Sigmoid colon (tissue), 7 donors: ENCODE measurements around the gene HMGCL. TPM values are rescaled to one million over a fixed set of nuclear protein-coding genes. Genes with fewer than 3 reads are reported as not detected.
"Not testable (repeated sequence)": the region's sequence is repeated elsewhere in the genome, so short reads cannot be mapped to it uniquely, and the experiment has no call there.

Experiments
- DNase-seq: peaks from one replicate; pipeline ENCODE4 v3.0.0-alpha.2; 2019
- H3K27ac ChIP-seq, 4 donors: fragments of 200-600 bp; sonication (generic); one replicate each; pipeline ENCODE4 v1.5.1; 2016 to 2019; ENCODE audit warnings: mild to moderate bottlenecking in 1 of 4
- H3K27me3 ChIP-seq, 3 donors: fragments of 200-600 bp; sonication (generic); one replicate each; pipeline ENCODE4 v1.5.1; 2019; ENCODE audit warnings: mild to moderate bottlenecking in 1 of 3
- H3K36me3 ChIP-seq, 4 donors: fragments of 200-600 bp; sonication (generic); one replicate each; pipeline ENCODE4 v1.5.1; 2016 to 2019
- H3K4me1 ChIP-seq, 4 donors: fragments of 200-600 bp; sonication (generic); one replicate each; pipeline ENCODE4 v1.5.1; 2017 to 2019
- H3K4me3 ChIP-seq, 4 donors: fragments of 200-600 bp; sonication (generic); one replicate each; pipeline ENCODE4 v1.5.1; 2017 to 2019; ENCODE audit warnings: mild to moderate bottlenecking in 2 of 4, moderate library complexity in 1 of 4
- H3K9me3 ChIP-seq, 4 donors: fragments of 200-600 bp in 3 of 4; sonication (generic) in 3 of 4; one replicate each; pipeline versions ENCODE4 v1.5.1 to v1.6.1; 2013 to 2019
- CTCF ChIP-seq, 4 experiments: fragments of 450-650 bp in 3 of 4; fragments of 200-600 bp in 1 of 4; IDR thresholded peaks; one replicate each; pipeline ENCODE4 v1.5.1; 2016 to 2019; ENCODE audit warnings: antibody characterized with exemption in 4 of 4, mild to moderate bottlenecking in 3 of 4, moderate library complexity in 2 of 4
- EP300 ChIP-seq, 4 donors: sonication (generic); formaldehyde crosslinking; IDR thresholded peaks; one replicate each; pipeline ENCODE4 v1.6.1; 2017; ENCODE audit warnings: antibody characterized with exemption in 4 of 4
- POLR2A ChIP-seq, 2 donors: fragments of 450-650 bp; IDR thresholded peaks; one replicate each; pipeline ENCODE4 v1.6.1; 2016; ENCODE audit warnings: antibody characterized with exemption in 2 of 2, mild to moderate bottlenecking in 2 of 2, moderate library complexity in 2 of 2
- POLR2AphosphoS5 ChIP-seq, 4 donors: sonication (generic); formaldehyde crosslinking; IDR thresholded peaks; one replicate each; pipeline ENCODE4 v1.6.1; 2017; ENCODE audit warnings: antibody characterized with exemption in 4 of 4
- WGBS, 2 donors: extraction: QIAGEN DNeasy Blood & Tissue Kit; methylation state at CpG; one replicate each; pipeline ENCODE4 v1.1.7; 2013; 5-methylcytosine and 5-hydroxymethylcytosine counted together
- intact Hi-C: fragments of 100-400 bp; cut with DNase I; formaldehyde crosslinking; loops from one replicate; pipeline ENCODE4 v1.15.1; 2023
- polyA plus RNA-seq, 3 donors: library from polyadenylated mRNA; stranded (reverse); fragments of 200-250 nt; gene quantifications; one replicate each; pipeline ENCODE4 v1.2.3, GENCODE V29; 2013
- total RNA-seq, 4 donors: library from RNA; depleted of rRNA; stranded (reverse); fragments of >200 nt; gene quantifications; one replicate each; pipeline ENCODE4 v1.1.0, GENCODE V29; 2016
- donor health status: healthy with polysubstance abuse.
- donor health status: Bipolar disorder and iron deficiency.
- donor health status: healthy.

HMGCL gene
- total and polyA plus RNA-seq, 7 donors: 24.8 to 156 (median 47.4) TPM

DNA sequence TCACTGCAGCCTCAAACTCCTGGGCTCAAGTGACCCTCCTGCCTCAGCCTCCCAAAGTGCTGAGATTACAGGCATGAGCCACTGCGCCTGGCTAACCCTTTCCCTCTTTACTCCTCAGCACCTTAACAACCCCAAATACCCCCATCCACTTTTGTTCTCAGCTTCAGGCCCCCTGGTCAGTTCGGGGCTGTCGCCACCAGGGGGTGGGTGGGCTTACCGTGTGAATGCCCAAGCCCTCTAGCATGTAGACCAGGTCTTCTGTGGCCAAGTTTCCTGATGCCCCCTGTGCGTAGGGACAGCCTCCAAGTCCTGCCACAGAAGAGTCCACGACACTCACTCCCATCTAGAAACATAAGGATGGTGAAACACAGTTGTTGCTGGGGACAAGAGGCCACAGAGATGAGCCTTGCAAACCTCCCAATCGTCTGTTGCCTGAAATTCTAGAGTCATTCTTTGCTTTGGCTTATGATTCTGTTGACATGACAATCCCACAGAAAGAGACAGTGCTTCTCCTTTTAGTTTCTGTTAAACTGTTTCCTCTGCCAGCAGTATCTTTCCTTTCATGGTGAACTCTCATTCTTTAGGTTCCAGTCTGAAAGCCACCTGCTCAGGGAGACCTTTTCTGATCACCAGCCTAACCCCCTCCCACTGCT, 20.9 kb downstream of the HMGCL start:
- TF ChIP-seq POLR2AphosphoS5 (IDR thresholded peaks at IDR 0.05) (no peak), EP300 (IDR thresholded peaks at IDR 0.05) (no peak), POLR2A (IDR thresholded peaks at IDR 0.05) (no peak), CTCF (IDR thresholded peaks at IDR 0.05) (no peak)
- H3K27ac ChIP-seq: no peak overlapping the region
- H3K27me3 ChIP-seq: no peaks in the 10 kb centered on the region
- no peak for DNase-seq
- H3K4me3 ChIP-seq: no peak overlapping the region
- peaks cover 0 to 22% (median 17%) of the 10 kb centered on the region in 4 donors for H3K4me1 ChIP-seq
- H3K9me3 ChIP-seq: no peaks in the 10 kb centered on the region
- intact Hi-C loops: loop anchor here (5.0 to 10.0 kb wide), 2 partner anchors 60 to 153 kb away; partner anchors contain the start of genes FUCA1 and PNRC2
- WGBS, 2 donors: 85 to 86% methylated on average over 7 of the region's 7 CpGs
- peaks cover 0 to 28% (median 12%) of the 10 kb centered on the region in 4 donors for H3K36me3 ChIP-seq

DNA sequence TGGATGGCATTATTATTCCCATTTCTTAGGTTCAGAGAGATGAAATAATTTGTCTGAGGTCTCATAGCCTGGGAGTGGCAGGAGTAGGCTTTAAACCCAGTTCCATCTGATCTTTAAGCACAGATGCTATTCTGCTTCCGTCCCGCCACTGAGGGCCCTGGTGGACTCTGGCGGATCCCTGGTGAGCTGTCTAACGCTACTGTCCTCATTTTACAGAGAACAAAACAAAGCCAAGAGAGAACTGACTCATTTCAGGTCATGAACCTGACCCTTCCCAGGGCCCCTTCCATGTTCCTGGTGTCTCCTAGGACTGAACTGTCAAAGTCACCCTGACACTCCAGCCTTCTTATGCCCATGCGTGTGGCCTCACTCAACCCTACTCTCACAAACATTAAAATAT, 21.6 kb downstream of the HMGCL start:
- intact Hi-C loops: loop anchor here (5.0 to 10.0 kb wide), 2 partner anchors 61 to 154 kb away; partner anchors contain the start of genes FUCA1 and PNRC2
- Histone ChIP-seq H3K27ac (no peak overlapping the region), H3K36me3 (peaks cover 0 to 28% (median 12%) of the 10 kb centered on the region in 4 donors), H3K9me3 (no peaks in the 10 kb centered on the region), H3K4me3 (no peak overlapping the region), H3K27me3 (no peaks in the 10 kb centered on the region), H3K4me1 (peaks cover 0 to 28% (median 20%) of the 10 kb centered on the region in 4 donors)
- TF ChIP-seq POLR2A (IDR thresholded peaks at IDR 0.05) (no peak), POLR2AphosphoS5 (IDR thresholded peaks at IDR 0.05) (no peak), CTCF (IDR thresholded peaks at IDR 0.05) (no peak), EP300 (IDR thresholded peaks at IDR 0.05) (no peak)
- WGBS, 2 donors: 96% methylated on average over 5 of the region's 5 CpGs
- no peak for DNase-seq

GRCh38 chr1:23802809-23803342, 22.4 kb downstream of the HMGCL start:
- not testable (repeated sequence) for H3K27ac ChIP-seq, H3K9me3 ChIP-seq, H3K4me3 ChIP-seq, DNase-seq, H3K27me3 ChIP-seq
- WGBS, 2 donors: 95% methylated on average over 7 of the region's 7 CpGs
- peaks cover 0 to 23% (median 11%) of the 10 kb centered on the region in 4 donors for H3K36me3 ChIP-seq
- intact Hi-C loops: loop anchor here (5.0 to 10.0 kb wide), 2 partner anchors 62 to 154 kb away; partner anchors contain the start of genes FUCA1 and PNRC2
- peaks cover 0 to 28% (median 20%) of the 10 kb centered on the region in 4 donors for H3K4me1 ChIP-seq

DNA sequence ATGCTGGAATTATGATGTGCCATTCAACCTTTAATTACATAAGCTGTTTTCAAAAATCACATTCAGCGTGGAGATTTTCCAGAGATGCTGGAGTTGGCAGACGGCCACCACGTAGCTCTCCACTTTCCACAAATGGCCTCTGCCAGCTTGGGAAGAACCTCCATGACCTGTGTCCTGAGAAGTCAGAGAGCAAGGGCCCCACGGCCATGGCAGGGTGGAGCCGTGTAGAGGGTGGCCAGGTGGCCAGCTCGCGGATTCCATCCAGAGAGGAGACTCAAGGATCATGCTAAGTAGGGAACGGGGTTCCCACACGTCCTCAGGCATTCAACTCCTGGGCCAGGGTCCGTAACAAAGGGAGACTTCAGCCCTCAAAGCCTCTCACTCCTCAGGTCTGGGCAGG, 23.4 kb downstream of the HMGCL start:
- 50 to 68% methylated on average over 10 of the region's 10 CpGs for WGBS, 2 donors
- DNase-seq: no peak
- Histone ChIP-seq H3K9me3 (no peaks in the 10 kb centered on the region), H3K27me3 (no peaks in the 10 kb centered on the region), H3K27ac (peak overlapping the region; percentile 86 to 94 (median 90)), H3K4me1 (peaks cover 0 to 28% (median 20%) of the 10 kb centered on the region in 4 donors), H3K36me3 (peaks cover 0 to 13% (median 7%) of the 10 kb centered on the region in 4 donors), H3K4me3 (peak overlapping the region in 1 of 4 donors; percentile 93)
- no peak for TF ChIP-seq POLR2A (IDR thresholded peaks at IDR 0.05)
- TF ChIP-seq EP300 (IDR thresholded peaks at IDR 0.05): no peak
- no peak for TF ChIP-seq POLR2AphosphoS5 (IDR thresholded peaks at IDR 0.05)
- intact Hi-C loops: loop anchor here (2.0 to 10.0 kb wide), 3 partner anchors 21 to 155 kb away; partner anchors contain the start of genes FUCA1 and PNRC2

DNA sequence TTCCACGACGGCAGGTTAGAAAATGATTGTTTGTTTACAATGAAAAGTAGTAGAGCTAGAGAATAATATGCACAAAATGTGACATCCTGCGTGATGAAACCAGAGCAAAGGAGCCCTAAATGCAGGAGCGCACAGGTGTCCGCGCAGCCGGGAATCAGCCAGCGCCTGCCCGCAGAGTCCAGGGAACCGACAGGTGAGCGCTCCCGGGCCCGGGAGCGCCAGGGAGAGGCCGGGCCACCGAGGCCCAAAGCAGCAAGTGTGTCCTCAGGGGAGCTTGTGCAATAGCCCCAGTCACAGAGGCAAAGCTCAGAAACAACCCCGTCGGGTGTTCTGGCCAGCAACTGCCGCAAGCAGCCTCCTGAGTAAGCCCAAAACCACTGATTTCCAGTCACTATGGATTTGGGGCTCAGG, 23.9 kb downstream of the HMGCL start:
- intact Hi-C loops: loop anchor here (2.0 to 10.0 kb wide), 3 partner anchors 21 to 156 kb away; partner anchors contain the start of genes FUCA1 and PNRC2
- Histone ChIP-seq H3K4me3 (peak overlapping the region; percentile 69 to 93 (median 76)), H3K9me3 (no peaks in the 10 kb centered on the region), H3K4me1 (peaks cover 0 to 28% (median 20%) of the 10 kb centered on the region in 4 donors), H3K27ac (peak overlapping the region; percentile 86 to 94 (median 90)), H3K36me3 (peaks cover 0 to 9% (median 3%) of the 10 kb centered on the region in 4 donors), H3K27me3 (no peaks in the 10 kb centered on the region)
- no peak for DNase-seq
- WGBS, 2 donors: 9 to 33% methylated on average over 19 of the region's 19 CpGs
- TF ChIP-seq EP300 (IDR thresholded peaks at IDR 0.05) (no peak), CTCF (IDR thresholded peaks at IDR 0.05) (no peak), POLR2AphosphoS5 (IDR thresholded peaks at IDR 0.05) (no peak)
